OCI-LY7 (cell line): ENCODE results near the gene PSMB5. TPM values are rescaled to one million over a fixed set of nuclear protein-coding genes. Genes with fewer than 3 reads are reported as not detected.

Source experiments
- Bru-seq: library from RNA; stranded (reverse); fragments of 400-500 nt; gene quantifications from one replicate; lab custom pipeline; 2021; lab: Mats Ljungman, UMichigan
- BruChase-seq, 2 experiments: library from RNA; stranded (reverse); fragments of 400-500 nt; gene quantifications; one replicate each; lab custom pipeline; 2021; lab: Mats Ljungman, UMichigan
- BruUV-seq: library from RNA; stranded (reverse); fragments of 400-500 nt; replicated peaks from 2 replicates; lab custom pipeline; 2021; lab: Mats Ljungman, UMichigan
- CTCF ChIA-PET: fragments of 300-600 bp; sonication (Branson Sonifier 250); formaldehyde crosslinking; loops from one replicate; lab custom pipeline; 2022; ENCODE audit warnings: antibody characterized with exemption; ENCODE audit not compliant: unreplicated experiment; lab: Charles Lee
- POLR2A ChIA-PET: fragments of 300-600 bp; sonication (Branson Sonifier 250); formaldehyde crosslinking; loops from one replicate; lab custom pipeline; 2022; ENCODE audit warnings: antibody characterized with exemption; lab: Charles Lee
- DNase-seq: peaks from one replicate; pipeline ENCODE4 v3.0.0-alpha.2; 2015; ENCODE audit warnings: low spot score
- H2AFZ ChIP-seq: fragments of 200-600 bp; sonication (generic), shearing (Covaris generic); 2 replicates; pipeline ENCODE4 v1.6.1; 2014; ENCODE audit warnings: mild to moderate bottlenecking, antibody characterized with exemption, low read length, moderate library complexity
- H3K27ac ChIP-seq: fragments of 200-600 bp; sonication (generic); 2 replicates; pipeline ENCODE4 v1.5.1; 2014; ENCODE audit warnings: mixed run types, low read depth, mild to moderate bottlenecking, moderate library complexity, low read length, inconsistent platforms; ENCODE audit not compliant: poor library complexity, severe bottlenecking
- H3K36me3 ChIP-seq: fragments of 200-600 bp; sonication (generic); 2 replicates; pipeline ENCODE4 v1.6.1; 2014; ENCODE audit warnings: mild to moderate bottlenecking, antibody characterized with exemption, low read length, moderate library complexity, mixed read lengths; ENCODE audit not compliant: insufficient read depth
- H3K4me1 ChIP-seq: fragments of 200-600 bp; sonication (generic); 2 replicates; pipeline ENCODE4 v1.5.1; 2014; ENCODE audit warnings: mild to moderate bottlenecking, low read length; ENCODE audit not compliant: insufficient read depth, poor library complexity, severe bottlenecking
- H3K4me2 ChIP-seq: fragments of 200-600 bp; sonication (generic); 2 replicates; pipeline ENCODE4 v1.6.1; 2014; ENCODE audit warnings: mild to moderate bottlenecking, low read length
- H3K4me3 ChIP-seq: fragments of 200-600 bp; sonication (generic); 2 replicates; pipeline ENCODE4 v1.5.1; 2014; ENCODE audit warnings: mild to moderate bottlenecking, low read depth, low read length; ENCODE audit not compliant: poor library complexity, severe bottlenecking
- H3K79me2 ChIP-seq: fragments of 200-600 bp; sonication (generic); 2 replicates; pipeline ENCODE4 v1.6.1; 2016; ENCODE audit warnings: low read depth, mild to moderate bottlenecking, low read length, moderate library complexity, mixed read lengths; ENCODE audit not compliant: insufficient read depth
- H3K9me2 ChIP-seq: fragments of 200-600 bp; sonication (generic); 2 replicates; pipeline ENCODE4 v1.6.1; 2016; ENCODE audit warnings: mild to moderate bottlenecking, low read length, mixed read lengths; ENCODE audit not compliant: insufficient read depth
- H3K9me3 ChIP-seq: fragments of 200-600 bp; sonication (generic); 2 replicates; pipeline ENCODE4 v1.6.1; 2014; ENCODE audit warnings: mild to moderate bottlenecking, mixed run types, low read length, mixed read lengths
- H4K20me1 ChIP-seq: fragments of 200-600 bp; sonication (generic); 2 replicates; pipeline ENCODE4 v1.6.1; 2014; ENCODE audit warnings: mild to moderate bottlenecking, antibody characterized with exemption, low read length, moderate library complexity, mixed read lengths; ENCODE audit not compliant: insufficient read depth
- CTCF ChIP-seq: fragments of 200-600 bp; sonication (generic); conservative IDR thresholded peaks from 2 replicates; pipeline ENCODE4 v1.5.1; 2014; ENCODE audit warnings: mild to moderate bottlenecking, antibody characterized with exemption, low read length, moderate library complexity, mixed read lengths
- EZH2phosphoT487 ChIP-seq: fragments of 200-600 bp; sonication (generic); IDR thresholded peaks from 2 replicates; pipeline ENCODE4 v1.6.1; 2018; ENCODE audit warnings: low read depth, borderline replicate concordance, mild to moderate bottlenecking, mixed run types, antibody characterized with exemption, low read length, moderate library complexity, mixed read lengths
- intact Hi-C: fragments of 100-400 bp; cut with micrococcal nuclease; formaldehyde crosslinking; loops from one replicate; pipeline ENCODE4 v1.10.0; 2022; ENCODE audit not compliant: unreplicated experiment
- long read RNA-seq: library from polyadenylated mRNA; stranded (forward); transcript quantifications from one replicate; pipeline ENCODE4 v2.0.0, GENCODE V29; 2022
- total RNA-seq, 2 experiments: library from RNA; depleted of rRNA in 1 of 2; stranded (reverse); fragments of >200 nt in 1 of 2; shearing (Covaris generic) in 1 of 2; gene quantifications; 2 replicates each; pipeline ENCODE4 v1.2.3, GENCODE V29; 2014 to 2022

The PSMB5 gene
- total RNA-seq (2014; rRNA removed; shearing (Covaris generic)) = 111 and 133 TPM in 2 replicates
- 85.5 and 122 TPM in 2 replicates for total RNA-seq (2022)
- percentile 83 among the genes with signal in this experiment for Bru-seq, nascent RNA
- percentile 87 among the genes with signal in this experiment for BruChase-seq, experiment 1, labeled RNA remaining after a 6-hour chase
- percentile 84 among the genes with signal in this experiment for BruChase-seq, experiment 2, labeled RNA remaining after a 2-hour chase
- long read RNA-seq, transcript PSMB5-205 (4 exons, 1,117 nt) = minor isoform, 5 of 223 reads
- long read RNA-seq, transcript PSMB5-202 (3 exons, 1,294 nt) = major isoform, 207 of 223 reads
- long read RNA-seq, partial matches to known transcripts = 1 of 223 reads
- long read RNA-seq, other reads (novel, unspliced or antisense) = 7 of 223 reads

GRCh38 chr14:23034498-23035302, at the start of gene PSMB5:
Gene PSMB5, minus strand, starts transcription at chr14:23034900. Its CDS starts 19 bp downstream, at chr14:23034881.
- Histone ChIP-seq H3K9me2 (no peaks in the 10 kb centered on the region), H3K27ac (peak within 1 kb of the TSS; percentile 72), H3K36me3 (peaks cover 36% of the 10 kb centered on the region), H3K9me3 (no peaks in the 10 kb centered on the region), H3K4me3 (peak within 1 kb of the TSS; percentile 84), H3K4me1 (peaks cover 18% of the 10 kb centered on the region), H2AFZ (peak within 1 kb of the TSS; percentile 99), H3K4me2 (peak within 1 kb of the TSS; percentile 85), H3K79me2 (peaks cover 27% of the 10 kb centered on the region; the same call in 1 of the 2 replicates), H4K20me1 (no peaks in the 10 kb centered on the region)
- DNase-seq = peak; percentile 98
- intact Hi-C loops = loop anchor here (1.0 kb wide), 2 partner anchors 24 to 27 kb away; partner anchors contain the start of gene C14orf93
- POLR2A ChIA-PET = interaction anchor here (0.7 to 2.1 kb wide), 4 partner anchors 9 to 88 kb away, joined by 3 to 9 read pairs (median 4); no protein-coding TSS in a partner anchor
- TF ChIP-seq CTCF = no peak
- TF ChIP-seq EZH2phosphoT487 = no peak
- CTCF ChIA-PET = interaction anchor here (0.6 kb wide), 1 partner anchor 22 kb away, joined by 3 read pairs; no protein-coding TSS in a partner anchor
- no TSS peak for BruUV-seq

DNA sequence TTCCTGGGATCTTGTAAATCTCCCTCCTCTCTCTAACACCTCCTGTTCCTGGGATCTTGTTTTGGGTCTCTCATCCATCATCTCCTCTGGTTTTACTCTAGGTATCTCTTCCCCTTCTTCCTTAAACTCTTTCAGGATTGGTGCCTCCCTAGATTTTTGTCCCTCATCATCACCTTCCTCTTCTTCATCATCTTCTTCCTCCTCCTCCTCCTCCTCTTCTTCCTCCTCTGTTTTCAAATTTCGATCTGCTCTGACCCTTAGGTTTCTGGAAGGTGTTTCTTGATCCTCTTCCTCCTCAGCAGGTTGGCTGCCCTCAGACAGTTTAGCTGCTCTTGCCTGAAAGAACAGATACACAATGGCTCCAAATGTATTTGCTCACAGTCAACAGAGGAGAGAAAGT, 45.8 kb upstream of the PSMB5 start:
- POLR2A ChIA-PET = interaction anchor here (1.2 kb wide), 1 partner anchor 12 kb away, joined by 5 read pairs; no protein-coding TSS in a partner anchor
- Histone ChIP-seq H3K4me1 (no peaks in the 10 kb centered on the region), H3K9me2 (no peaks in the 10 kb centered on the region), H2AFZ (no peak overlapping the region), H3K4me2 (no peak overlapping the region), H4K20me1 (no peaks in the 10 kb centered on the region), H3K79me2 (no peaks in the 10 kb centered on the region), H3K27ac (no peak overlapping the region), H3K4me3 (no peak overlapping the region), H3K9me3 (no peaks in the 10 kb centered on the region), H3K36me3 (peaks cover 100% of the 10 kb centered on the region)
- CTCF ChIA-PET = no interaction called here
- no TSS peak for BruUV-seq
- DNase-seq = no peak
- intact Hi-C loops = no loop called here
- TF ChIP-seq CTCF = no peak
- no peak for TF ChIP-seq EZH2phosphoT487
